Panc1 (cell line): ENCODE data around the gene LHFPL4.

Source experiments
- POLR2AphosphoS5 ChIP-seq: IDR thresholded peaks from 2 replicates; pipeline ENCODE4 v1.6.1; 2012; ENCODE audit warnings: mild to moderate bottlenecking, low read depth, low read length, moderate library complexity
- TCF7L2 ChIP-seq: IDR thresholded peaks from 2 replicates; pipeline ENCODE4 v1.6.1; 2011; ENCODE audit warnings: mild to moderate bottlenecking, low read depth, low read length, inconsistent platforms
- TF ChIP-seq, protein P1 (sequence below): fragments of 450-650 bp; IDR thresholded peaks from 2 replicates; pipeline ENCODE4 v1.5.1; 2017; ENCODE audit warnings: mild to moderate bottlenecking
- TF ChIP-seq, protein P2 (sequence below), 2 experiments: IDR thresholded peaks; 2 replicates each; pipeline ENCODE4 v1.6.1; 2011 to 2012; ENCODE audit warnings: low read depth in 2 of 2, control low read depth in 1 of 2, low read length in 1 of 2, mild to moderate bottlenecking in 1 of 2, moderate library complexity in 1 of 2; ENCODE audit not compliant: insufficient read depth in 1 of 2

DNA sequence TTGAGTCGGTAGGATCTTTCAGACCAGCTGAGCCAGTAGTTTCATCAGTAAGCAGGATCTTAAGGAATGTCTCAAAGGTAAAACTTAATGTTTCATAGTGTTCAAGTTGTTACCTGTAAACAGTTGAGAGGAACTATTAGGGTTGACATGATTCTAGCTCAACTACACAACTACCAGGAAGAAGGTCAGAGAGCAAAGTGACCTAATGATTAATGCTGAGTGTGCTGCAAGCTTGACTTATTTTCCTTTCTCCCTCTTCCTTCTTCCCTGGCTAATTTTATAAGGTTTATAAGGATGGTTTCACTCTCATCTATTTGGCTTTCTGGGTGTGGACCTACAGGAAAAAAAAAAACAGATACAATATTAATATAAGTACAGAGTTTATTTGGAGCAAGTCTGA is 30.2 kb upstream of the LHFPL4 start:
- TF ChIP-seq POLR2AphosphoS5 (no peak), TCF7L2 (no peak)
- TF ChIP-seq, protein P1, sequence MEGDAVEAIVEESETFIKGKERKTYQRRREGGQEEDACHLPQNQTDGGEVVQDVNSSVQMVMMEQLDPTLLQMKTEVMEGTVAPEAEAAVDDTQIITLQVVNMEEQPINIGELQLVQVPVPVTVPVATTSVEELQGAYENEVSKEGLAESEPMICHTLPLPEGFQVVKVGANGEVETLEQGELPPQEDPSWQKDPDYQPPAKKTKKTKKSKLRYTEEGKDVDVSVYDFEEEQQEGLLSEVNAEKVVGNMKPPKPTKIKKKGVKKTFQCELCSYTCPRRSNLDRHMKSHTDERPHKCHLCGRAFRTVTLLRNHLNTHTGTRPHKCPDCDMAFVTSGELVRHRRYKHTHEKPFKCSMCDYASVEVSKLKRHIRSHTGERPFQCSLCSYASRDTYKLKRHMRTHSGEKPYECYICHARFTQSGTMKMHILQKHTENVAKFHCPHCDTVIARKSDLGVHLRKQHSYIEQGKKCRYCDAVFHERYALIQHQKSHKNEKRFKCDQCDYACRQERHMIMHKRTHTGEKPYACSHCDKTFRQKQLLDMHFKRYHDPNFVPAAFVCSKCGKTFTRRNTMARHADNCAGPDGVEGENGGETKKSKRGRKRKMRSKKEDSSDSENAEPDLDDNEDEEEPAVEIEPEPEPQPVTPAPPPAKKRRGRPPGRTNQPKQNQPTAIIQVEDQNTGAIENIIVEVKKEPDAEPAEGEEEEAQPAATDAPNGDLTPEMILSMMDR: no peak
- TF ChIP-seq, protein P2, sequence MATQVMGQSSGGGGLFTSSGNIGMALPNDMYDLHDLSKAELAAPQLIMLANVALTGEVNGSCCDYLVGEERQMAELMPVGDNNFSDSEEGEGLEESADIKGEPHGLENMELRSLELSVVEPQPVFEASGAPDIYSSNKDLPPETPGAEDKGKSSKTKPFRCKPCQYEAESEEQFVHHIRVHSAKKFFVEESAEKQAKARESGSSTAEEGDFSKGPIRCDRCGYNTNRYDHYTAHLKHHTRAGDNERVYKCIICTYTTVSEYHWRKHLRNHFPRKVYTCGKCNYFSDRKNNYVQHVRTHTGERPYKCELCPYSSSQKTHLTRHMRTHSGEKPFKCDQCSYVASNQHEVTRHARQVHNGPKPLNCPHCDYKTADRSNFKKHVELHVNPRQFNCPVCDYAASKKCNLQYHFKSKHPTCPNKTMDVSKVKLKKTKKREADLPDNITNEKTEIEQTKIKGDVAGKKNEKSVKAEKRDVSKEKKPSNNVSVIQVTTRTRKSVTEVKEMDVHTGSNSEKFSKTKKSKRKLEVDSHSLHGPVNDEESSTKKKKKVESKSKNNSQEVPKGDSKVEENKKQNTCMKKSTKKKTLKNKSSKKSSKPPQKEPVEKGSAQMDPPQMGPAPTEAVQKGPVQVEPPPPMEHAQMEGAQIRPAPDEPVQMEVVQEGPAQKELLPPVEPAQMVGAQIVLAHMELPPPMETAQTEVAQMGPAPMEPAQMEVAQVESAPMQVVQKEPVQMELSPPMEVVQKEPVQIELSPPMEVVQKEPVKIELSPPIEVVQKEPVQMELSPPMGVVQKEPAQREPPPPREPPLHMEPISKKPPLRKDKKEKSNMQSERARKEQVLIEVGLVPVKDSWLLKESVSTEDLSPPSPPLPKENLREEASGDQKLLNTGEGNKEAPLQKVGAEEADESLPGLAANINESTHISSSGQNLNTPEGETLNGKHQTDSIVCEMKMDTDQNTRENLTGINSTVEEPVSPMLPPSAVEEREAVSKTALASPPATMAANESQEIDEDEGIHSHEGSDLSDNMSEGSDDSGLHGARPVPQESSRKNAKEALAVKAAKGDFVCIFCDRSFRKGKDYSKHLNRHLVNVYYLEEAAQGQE (IDR thresholded peaks at IDR 0.05; ENCODE audit: insufficient read depth in 1 of 2, low read depth in 2 of 2, low read length in 1 of 2): no peak
